SU-DHL-6 (cell line): ENCODE results near the gene HS2ST1.

Source experiments
- H2AFZ ChIP-seq: fragments of 200-600 bp; sonication (generic); 2 replicates; pipeline ENCODE4 v1.6.1; 2014; ENCODE audit warnings: low read depth, mild to moderate bottlenecking, moderate library complexity, mixed read lengths, antibody characterized with exemption, low read length; ENCODE audit not compliant: severe bottlenecking
- H3F3A ChIP-seq: fragments of 200-600 bp; shearing (Covaris generic); 2 replicates; pipeline ENCODE4 v1.6.0; 2016; ENCODE audit warnings: antibody characterized with exemption, mild to moderate bottlenecking; ENCODE audit not compliant: insufficient read depth
- H3K27ac ChIP-seq: fragments of 200-600 bp; sonication (generic); 2 replicates; pipeline ENCODE4 v1.5.1; 2016; ENCODE audit warnings: low read depth, mild to moderate bottlenecking, low read length, moderate library complexity, mixed read lengths
- H3K27me3 ChIP-seq: fragments of 200-600 bp; sonication (generic), shearing (Covaris generic); 2 replicates; pipeline ENCODE4 v1.6.0; 2014; ENCODE audit warnings: mild to moderate bottlenecking, low read length
- H3K36me3 ChIP-seq: fragments of 200-600 bp; sonication (generic); 2 replicates; pipeline ENCODE4 v1.6.1; 2014; ENCODE audit warnings: mild to moderate bottlenecking, low read length, mixed read lengths
- H3K4me2 ChIP-seq: fragments of 300-600, 200-600 bp; shearing (Covaris generic), sonication (generic); 2 replicates; pipeline ENCODE4 v1.6.0; 2014; ENCODE audit warnings: low read length, low read depth, mild to moderate bottlenecking; ENCODE audit not compliant: poor library complexity, severe bottlenecking
- H3K4me3 ChIP-seq: fragments of 200-600 bp; sonication (generic); 2 replicates; pipeline ENCODE4 v1.5.1; 2014; ENCODE audit warnings: antibody characterized with exemption, low read length, mild to moderate bottlenecking, mixed read lengths; ENCODE audit not compliant: insufficient read depth, poor library complexity, severe bottlenecking
- H3K79me2 ChIP-seq: fragments of 200-600 bp; sonication (generic); 2 replicates; pipeline ENCODE4 v1.6.1; 2014; ENCODE audit warnings: mild to moderate bottlenecking, low read length, moderate library complexity; ENCODE audit not compliant: insufficient read depth
- H3K9ac ChIP-seq: fragments of 200-600 bp; sonication (generic); 2 replicates; pipeline ENCODE4 v1.7.0; 2014; ENCODE audit warnings: mild to moderate bottlenecking, low read length
- H3K9me2 ChIP-seq: fragments of 200-600 bp; sonication (generic); replicated peaks from 2 replicates; pipeline ENCODE4 v1.6.1; 2014; ENCODE audit warnings: low read length; ENCODE audit not compliant: insufficient read depth
- H3K9me3 ChIP-seq: fragments of 200-600 bp; sonication (generic); 2 replicates; pipeline ENCODE4 v1.6.1; 2014; ENCODE audit warnings: low read length, mixed read lengths; ENCODE audit not compliant: insufficient read depth
- H4K20me1 ChIP-seq: fragments of 200-600 bp; sonication (generic); 2 replicates; pipeline ENCODE4 v1.6.1; 2014; ENCODE audit warnings: low read depth, mild to moderate bottlenecking, antibody characterized with exemption, low read length, moderate library complexity, mixed read lengths
- EZH2phosphoT487 ChIP-seq: fragments of 200-600 bp; sonication (generic), shearing (Covaris generic); conservative IDR thresholded peaks from 2 replicates; pipeline ENCODE4 v1.6.1; 2018; ENCODE audit warnings: mild to moderate bottlenecking, antibody characterized with exemption, low read length, moderate library complexity, mixed read lengths
- TF ChIP-seq, protein P1 (sequence below): fragments of 200-600 bp; sonication (generic); IDR thresholded peaks from one replicate; pipeline ENCODE4 v1.5.1; 2017; ENCODE audit warnings: antibody characterized with exemption, mild to moderate bottlenecking, low read length, moderate library complexity; ENCODE audit not compliant: insufficient read depth, poor library complexity, severe bottlenecking

The HS2ST1 gene

DNA sequence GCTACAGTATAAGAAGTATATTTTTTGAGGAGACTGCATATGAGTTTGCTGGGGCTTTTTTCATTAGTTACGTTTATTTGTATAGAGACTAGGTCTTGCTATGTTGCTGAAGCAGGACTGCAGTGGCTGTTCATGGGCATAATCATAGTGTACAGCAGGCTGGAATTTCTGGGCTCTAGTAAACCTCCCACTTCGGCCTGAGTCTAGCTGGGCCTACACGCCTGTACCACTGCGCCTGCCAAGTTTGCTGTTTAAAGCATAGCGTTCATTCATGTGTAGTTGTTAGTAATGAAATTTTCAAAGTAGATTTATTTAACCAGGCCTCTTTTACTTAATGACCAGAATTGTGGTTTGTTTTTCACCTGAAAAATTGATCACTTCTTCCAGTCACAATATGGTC is 33.8 kb downstream of the HS2ST1 start:
- TF ChIP-seq, protein P1, sequence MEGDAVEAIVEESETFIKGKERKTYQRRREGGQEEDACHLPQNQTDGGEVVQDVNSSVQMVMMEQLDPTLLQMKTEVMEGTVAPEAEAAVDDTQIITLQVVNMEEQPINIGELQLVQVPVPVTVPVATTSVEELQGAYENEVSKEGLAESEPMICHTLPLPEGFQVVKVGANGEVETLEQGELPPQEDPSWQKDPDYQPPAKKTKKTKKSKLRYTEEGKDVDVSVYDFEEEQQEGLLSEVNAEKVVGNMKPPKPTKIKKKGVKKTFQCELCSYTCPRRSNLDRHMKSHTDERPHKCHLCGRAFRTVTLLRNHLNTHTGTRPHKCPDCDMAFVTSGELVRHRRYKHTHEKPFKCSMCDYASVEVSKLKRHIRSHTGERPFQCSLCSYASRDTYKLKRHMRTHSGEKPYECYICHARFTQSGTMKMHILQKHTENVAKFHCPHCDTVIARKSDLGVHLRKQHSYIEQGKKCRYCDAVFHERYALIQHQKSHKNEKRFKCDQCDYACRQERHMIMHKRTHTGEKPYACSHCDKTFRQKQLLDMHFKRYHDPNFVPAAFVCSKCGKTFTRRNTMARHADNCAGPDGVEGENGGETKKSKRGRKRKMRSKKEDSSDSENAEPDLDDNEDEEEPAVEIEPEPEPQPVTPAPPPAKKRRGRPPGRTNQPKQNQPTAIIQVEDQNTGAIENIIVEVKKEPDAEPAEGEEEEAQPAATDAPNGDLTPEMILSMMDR, result no peak
- no peak for TF ChIP-seq EZH2phosphoT487
- Histone ChIP-seq H3K9me3 (no peaks in the 10 kb centered on the region), H3K4me2 (no peak overlapping the region), H4K20me1 (peaks cover 28% of the 10 kb centered on the region), H3K9me2 (no peaks in the 10 kb centered on the region), H3K36me3 (no peaks in the 10 kb centered on the region), H3F3A (peaks cover 9% of the 10 kb centered on the region; the same call in 1 of the 2 replicates), H3K79me2 (peaks cover 100% of the 10 kb centered on the region), H3K27ac (no peak overlapping the region; the same call in 1 of the 2 replicates), H2AFZ (no peak overlapping the region), H3K27me3 (no peaks in the 10 kb centered on the region), H3K4me3 (no peak overlapping the region), H3K9ac (no peak overlapping the region)

DNA sequence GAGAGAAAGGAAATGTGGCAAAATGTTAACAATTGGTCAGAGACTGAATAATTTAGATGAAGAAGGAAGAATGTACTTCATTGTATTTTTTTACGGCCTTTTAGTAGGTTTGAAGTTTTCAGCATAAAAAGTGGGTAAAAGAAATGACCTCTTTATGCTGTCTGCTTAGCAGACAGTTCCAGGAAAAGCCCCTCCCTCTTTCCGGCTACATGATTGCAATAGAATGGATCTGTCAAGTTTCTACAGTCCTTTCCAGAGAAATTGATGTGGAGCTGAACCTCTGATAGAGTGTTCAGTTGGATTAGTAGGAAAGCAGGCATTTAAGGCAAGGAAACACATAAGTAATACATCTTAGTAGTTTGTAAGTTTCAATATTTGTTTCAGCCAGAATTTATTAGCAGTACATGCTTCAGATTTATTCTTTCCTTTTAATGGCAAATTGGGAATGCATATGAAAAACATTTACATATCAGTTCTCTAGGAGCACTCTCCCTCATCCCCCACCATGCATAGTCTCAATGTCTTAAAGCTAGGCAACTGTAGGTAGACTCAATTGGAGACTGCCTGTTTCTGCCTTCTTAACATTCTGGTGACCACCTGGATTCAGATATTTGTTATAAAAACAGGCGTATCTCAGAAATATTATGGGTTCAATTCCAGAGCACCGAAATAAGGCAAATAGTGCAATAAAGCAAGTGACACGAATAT is 36.4 kb downstream of the HS2ST1 start:
- Histone ChIP-seq H3K27me3 (no peaks in the 10 kb centered on the region), H3K79me2 (peaks cover 100% of the 10 kb centered on the region), H2AFZ (no peak overlapping the region), H3K36me3 (no peaks in the 10 kb centered on the region), H3K9me3 (no peaks in the 10 kb centered on the region), H3K4me3 (no peak overlapping the region), H3K27ac (no peak overlapping the region), H3K9ac (no peak overlapping the region), H3F3A (peaks cover 2% of the 10 kb centered on the region; the same call in 1 of the 2 replicates), H3K4me2 (peak overlapping the region; percentile 1), H3K9me2 (no peaks in the 10 kb centered on the region), H4K20me1 (peaks cover 24% of the 10 kb centered on the region)
- TF ChIP-seq, protein P1, result no peak
- no peak for TF ChIP-seq EZH2phosphoT487

DNA sequence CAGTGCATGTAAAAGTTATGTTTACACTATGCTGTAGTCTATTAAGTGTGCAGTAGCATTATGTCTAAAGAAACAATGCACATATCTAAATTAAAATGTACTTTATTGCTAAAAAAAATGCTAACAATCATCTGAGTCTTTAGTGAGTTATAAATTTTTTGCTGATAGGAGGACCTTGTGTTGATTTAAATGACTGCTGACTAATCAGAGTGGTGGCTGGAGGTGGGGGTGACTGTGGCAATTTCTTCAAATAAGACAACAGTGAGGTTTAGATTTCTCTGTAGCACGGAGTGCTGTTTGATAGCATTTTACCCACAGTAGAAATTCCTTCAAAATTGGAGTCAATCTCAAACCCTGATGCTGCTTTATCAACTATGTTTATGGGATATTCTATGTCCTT is 37.0 kb downstream of the HS2ST1 start:
- H3K9ac ChIP-seq, result no peak overlapping the region
- no peaks in the 10 kb centered on the region for H3K9me3 ChIP-seq
- TF ChIP-seq, protein P1, result no peak
- no peak for TF ChIP-seq EZH2phosphoT487
- no peaks in the 10 kb centered on the region for H3K9me2 ChIP-seq
- H3F3A ChIP-seq, result peaks cover 4% of the 10 kb centered on the region; the same call in 1 of the 2 replicates
- H3K79me2 ChIP-seq, result peaks cover 100% of the 10 kb centered on the region
- H3K27me3 ChIP-seq, result no peaks in the 10 kb centered on the region
- peak overlapping the region; percentile 1 for H3K4me2 ChIP-seq
- peaks cover 20% of the 10 kb centered on the region for H4K20me1 ChIP-seq
- no peak overlapping the region for H3K27ac ChIP-seq
- no peak overlapping the region for H2AFZ ChIP-seq
- H3K36me3 ChIP-seq, result no peaks in the 10 kb centered on the region
- no peak overlapping the region for H3K4me3 ChIP-seq
